HG03342 (cell line): Measurements from ENCODE around the gene TMEM44.

Experiments used
- ATAC-seq: cut with Tn5 transposase; IDR thresholded peaks from one replicate; pipeline ENCODE4 v1.9.1; 2021; ENCODE audit warnings: mild to moderate bottlenecking, moderate library complexity; ENCODE audit not compliant: unreplicated experiment

TMEM44 gene

DNA sequence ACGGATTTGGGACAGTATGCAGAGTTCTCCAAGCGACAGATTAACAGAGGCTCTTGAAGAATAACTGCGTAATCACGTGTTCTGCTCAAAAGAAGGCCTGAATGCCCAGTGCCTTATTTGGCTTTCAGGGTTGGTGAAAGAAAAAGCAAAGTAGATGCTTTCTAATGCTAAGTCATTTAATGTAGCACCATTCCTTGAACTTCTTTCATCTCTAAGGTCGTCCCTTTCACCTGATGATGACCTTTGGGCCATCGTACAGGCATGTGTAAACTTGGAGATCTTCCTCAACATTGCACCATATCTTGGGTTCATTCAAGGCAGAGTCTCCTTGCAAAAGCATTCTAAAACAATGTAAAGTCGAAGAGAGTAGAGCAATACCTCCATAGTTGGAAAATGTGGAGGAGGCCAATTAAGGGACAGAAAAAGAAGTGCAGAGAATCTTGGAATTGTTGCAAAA, 48.9 kb downstream of the TMEM44 start:
- no peak for ATAC-seq

DNA sequence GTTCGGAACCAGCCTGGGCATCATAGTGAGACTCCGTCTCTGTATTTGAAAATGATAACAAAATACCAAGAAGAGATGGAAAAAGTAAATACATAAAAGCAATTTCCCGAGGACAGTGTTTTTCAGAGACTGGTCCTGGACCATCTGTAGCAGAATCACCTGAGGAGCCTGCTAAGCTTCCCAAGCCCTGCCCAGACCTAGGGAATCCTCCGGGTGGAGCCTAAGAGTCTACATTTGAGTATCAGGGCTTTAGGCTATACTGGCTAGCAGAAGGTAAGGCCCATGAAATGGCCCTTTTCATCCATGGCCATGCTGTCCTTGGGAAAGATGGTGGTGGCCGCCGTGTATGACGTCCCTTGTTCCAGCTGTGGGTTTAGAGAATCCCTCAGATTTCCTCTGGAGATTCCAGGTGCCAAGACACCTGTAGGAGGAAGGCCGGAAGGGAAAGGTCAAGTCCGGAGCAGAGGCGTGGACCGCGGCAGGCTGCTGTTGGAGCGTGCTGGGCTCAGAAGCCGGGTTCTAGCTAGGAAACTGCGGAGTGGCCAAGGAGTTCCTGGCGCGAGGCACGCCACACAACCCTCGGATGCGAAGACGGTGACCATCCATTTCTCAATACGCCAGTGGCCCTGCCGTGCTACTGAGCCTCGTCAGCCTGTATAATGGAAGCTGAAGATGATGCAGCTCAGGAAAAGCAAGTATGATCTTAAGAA, 50.9 kb downstream of the TMEM44 start:
- ATAC-seq, result no peak

DNA sequence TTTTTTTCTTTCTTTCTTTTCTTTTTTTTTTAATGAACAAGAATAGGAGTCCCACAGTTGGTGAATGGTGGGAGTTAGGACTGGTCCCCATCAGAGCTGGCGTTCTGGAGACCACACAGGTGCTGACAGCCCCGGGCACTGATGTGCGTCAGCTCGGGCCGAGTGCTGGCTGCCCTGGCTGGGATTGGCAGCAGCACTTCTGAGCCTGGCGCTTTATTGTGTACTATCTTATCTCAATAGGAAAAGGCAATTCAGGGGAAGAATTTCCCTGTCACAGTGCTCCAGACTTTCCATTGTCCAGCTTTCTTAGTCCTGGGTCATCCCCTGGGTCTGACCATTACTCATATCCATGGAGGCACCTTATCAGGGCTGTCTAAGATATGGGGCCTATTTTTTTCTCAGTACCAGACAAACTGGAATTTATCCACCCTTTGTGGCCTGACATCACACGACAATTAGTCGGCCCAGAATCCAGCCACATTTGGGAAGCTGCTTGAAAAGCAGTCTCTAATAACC, 54.1 kb downstream of the TMEM44 start:
- no peak for ATAC-seq

DNA sequence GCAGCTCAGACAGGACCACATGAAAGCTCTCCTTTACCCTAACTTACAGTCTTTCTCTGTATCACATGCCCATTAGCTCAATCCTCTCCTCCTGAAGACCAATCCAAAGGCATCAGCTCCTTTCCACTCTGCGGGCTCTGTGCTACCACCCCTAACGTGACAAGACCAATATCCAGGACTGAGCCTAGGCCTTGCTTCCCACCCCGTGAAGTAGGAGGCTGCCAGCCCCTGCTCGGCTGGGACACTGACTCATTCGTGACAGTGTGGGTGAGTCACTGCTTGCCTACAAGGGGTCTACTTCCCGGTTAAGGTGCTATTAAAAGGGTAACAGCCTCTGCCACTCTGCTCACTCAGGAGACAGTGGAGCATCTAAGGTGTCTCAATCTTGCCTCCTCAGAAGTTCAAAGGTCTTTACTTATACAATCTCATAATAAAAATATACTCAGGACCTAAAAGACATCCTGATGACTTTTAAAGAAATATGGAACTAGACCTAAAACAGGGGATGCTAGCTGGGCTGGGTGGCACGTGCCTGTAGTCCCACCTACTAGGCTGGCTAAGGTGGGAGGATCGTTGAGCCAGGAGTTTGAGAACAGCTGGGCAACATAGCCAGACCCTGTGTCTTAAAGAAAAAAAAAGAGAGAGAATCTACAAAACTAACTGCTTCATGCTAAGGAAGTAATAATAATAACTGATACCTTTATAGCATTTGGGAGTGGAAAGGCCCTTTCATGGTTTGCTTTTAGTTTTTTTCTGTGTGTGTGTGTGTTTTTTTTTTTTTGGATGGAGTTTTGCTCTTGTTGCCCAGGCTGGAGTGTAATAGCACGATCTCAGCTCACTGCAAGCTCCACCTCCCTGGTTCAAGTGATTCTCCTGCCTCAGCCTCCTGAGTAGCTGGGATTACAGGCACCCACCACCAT, 55.0 kb downstream of the TMEM44 start:
- ATAC-seq, result no peak

DNA sequence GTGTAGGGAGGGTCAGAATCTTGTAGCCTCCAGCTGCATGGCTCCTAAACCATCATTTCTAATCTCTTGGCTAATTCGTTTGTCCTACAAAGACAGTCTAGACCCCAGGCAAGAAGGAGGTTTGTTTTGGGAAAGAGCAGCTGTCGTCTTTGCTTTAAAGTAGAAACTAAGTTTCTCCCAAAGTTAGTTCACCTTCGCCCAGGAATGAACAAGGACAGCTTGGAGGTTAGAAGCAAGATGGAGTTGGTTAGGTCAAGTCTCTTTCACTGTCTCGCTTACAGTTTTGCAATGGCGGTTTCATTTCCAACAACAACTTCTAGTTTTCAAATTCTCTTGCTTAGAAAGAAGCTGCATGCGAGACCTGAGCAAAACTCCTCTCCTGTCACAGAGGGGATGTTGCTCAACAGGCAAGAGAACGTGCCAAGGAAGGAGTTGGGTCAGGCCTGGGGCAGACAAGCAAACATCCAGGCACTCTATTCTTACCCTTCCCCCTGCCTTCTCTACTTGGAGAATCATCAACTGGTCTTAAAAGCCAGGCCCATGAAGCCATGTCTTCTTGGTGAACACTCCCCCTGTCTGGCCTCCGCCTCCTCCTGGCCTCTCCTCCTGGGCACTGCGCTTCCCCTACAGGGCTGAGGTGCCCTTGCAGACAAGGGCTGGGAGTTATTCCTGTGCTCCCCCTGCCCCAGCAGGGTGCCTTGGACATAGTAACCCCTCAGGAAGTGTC, 57.6 kb downstream of the TMEM44 start:
- ATAC-seq, result no peak

GRCh38 chr3:194574639-194575483, 58.4 kb downstream of the TMEM44 start:
- no peak for ATAC-seq

DNA sequence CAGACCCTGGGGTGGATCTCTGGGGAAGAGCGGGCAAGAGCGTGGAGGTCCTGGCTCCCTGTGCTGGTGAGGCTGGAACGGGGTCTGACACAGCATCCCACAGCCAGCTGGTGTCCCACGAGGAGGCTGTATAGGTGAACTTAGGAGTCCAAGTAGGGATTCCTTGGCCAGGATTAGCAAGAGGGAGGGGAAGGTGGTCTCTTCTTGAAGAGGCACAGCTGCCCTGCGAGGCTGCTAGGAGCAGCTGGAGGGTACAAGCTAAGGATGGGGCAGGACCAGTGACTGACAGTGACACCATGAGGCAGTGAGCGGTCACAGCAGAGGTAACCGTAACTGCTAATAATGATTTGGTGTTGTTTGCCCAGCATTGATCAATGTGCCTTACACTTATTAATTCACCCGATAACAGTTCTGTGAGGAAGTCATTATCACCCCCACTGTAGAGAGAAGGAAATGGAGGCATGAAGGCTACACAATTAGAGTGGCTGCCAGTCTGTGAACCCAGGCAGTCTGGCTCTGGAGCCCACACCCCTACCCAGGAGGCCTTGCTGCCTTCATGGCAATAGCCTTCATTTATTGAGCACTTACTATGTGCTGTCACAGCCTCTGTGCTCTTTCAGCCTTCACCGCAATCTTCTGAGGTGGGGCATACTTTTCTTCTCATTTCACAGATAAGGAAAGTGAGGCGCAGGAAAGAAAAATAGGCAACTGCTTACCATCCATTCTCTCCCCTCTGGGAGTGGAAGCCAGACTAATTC, 59.4 kb downstream of the TMEM44 start:
- peak; percentile 79 for ATAC-seq

DNA sequence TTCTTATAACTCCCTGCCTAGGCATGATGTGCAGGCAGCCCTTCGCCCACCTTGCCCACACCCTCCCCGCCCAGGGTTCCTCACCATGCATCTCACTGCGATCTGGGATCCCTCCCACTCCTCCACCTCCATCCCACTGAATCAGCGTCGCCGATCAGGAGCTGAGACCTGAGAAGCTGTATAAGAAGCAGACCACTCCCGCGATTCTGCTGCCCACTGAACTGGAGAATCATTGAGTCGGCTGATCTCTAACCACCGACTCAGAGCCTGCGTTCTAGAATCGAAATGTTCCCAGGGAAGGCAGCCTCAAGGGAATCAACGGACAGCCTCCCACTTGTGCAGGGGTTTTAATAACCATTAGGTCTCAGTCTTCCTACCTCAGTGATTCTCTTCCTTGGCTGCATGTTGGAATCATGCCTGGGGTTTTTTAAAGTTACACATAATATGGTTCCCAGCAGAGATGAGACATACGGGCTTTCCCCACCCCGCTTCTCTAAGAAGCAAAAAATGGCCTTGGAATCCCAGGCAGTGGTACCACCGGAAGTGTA, 60.2 kb downstream of the TMEM44 start:
- ATAC-seq, result no peak

DNA sequence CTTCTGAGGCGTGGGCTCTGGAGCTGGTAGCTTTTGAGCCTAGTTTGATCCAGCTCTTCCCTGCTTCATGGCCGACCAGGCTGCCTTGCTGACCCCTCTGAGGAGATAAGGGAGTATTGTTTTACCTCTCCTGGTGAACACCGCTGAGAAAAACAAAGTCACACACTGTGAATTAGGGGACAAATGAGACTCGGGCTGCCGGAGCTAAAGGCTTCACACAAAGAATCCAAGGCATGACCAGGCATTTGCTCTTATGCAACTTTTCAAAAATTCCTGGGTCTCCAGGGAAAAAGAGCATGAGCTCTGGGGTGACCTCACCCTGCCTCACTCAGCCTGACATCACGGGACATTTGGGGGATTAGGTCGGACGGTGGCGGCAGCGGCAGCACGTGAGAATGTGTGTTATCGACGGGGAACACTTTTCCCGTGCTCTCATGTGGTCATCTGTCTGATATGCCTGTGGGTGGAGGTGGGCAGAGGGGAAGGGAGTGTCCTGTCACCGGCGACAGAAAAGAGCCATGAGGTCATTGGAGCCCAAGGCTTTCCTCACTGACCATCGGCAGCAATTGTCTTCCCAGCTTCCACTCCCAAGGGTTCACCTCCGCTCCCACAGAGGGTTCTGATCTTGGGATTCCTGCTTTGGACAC, 61.0 kb downstream of the TMEM44 start:
- ATAC-seq, result no peak

- ATAC-seq, result no peak
Measured at GRCh38 chr3:194571491-194572142, 61.6 kb downstream of the TMEM44 start.

GRCh38 chr3:194570898-194571297, 62.3 kb downstream of the TMEM44 start:
- ATAC-seq, result no peak

DNA sequence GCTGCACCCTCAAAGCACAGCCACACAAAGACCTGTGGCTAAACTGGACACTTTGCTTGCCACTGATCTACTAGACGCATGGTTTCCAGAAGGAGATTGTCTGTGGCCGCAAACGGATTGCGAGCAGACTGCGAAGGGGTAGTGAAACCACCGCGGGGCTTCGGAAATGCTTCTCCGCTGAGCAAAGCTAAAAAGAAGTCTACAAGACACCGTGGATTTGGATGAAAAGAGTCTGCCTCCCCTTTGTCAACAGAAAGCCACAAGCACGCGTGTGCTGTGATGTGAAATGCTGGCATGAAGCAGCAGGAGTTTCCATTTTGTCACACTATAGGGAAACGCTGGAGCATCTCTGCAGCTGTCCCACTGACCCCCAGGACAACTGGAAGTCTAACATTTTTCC, 63.0 kb downstream of the TMEM44 start:
- ATAC-seq, result no peak

DNA sequence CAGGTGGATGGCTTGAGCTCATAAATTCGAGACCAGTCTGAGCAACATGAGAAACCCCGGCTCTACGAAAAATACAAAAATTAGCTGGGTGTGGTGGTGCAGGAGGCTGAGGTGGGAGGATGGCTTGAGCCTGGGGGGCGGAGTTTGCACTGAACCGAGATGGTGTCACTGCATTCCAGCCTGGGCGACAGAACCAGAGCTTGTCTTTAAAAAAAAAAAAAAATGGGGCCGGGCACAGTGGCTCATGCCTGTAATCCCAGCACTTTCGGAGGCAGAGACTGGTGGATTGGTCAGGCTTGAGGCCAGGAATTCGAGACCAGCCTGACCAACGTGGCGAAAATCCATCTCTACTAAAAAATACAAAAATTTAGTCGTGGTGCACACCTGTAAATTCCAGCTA, 64.0 kb downstream of the TMEM44 start:
- no peak for ATAC-seq

GRCh38 chr3:194565597-194566190, 67.5 kb downstream of the TMEM44 start:
- ATAC-seq, result no peak

GRCh38 chr3:194562986-194563385, 70.2 kb downstream of the TMEM44 start:
- no peak for ATAC-seq

GRCh38 chr3:194561306-194561974, 71.8 kb downstream of the TMEM44 start:
- no peak for ATAC-seq

- no peak for ATAC-seq
Measured at GRCh38 chr3:194560047-194560446, 73.2 kb downstream of the TMEM44 start.
